ENCODE results near the gene TMEM126B.
A peak's percentile ranks its signal among the peaks of the same experiment; 100 is the strongest.
"Not testable (repeated sequence)": the region's sequence is repeated elsewhere in the genome, so short reads cannot be mapped to it uniquely, and the experiment has no call there.

Gene TMEM126B

GRCh38 chr11:85651118-85651517 is 22.7 kb downstream of the TMEM126B start:
- DNase-seq, result no peak

- DNase-seq, result no peak
Observed at GRCh38 chr11:85652786-85653447, 24.5 kb downstream of the TMEM126B start.

- DNase-seq, result not testable (repeated sequence)
Observed at GRCh38 chr11:85654343-85654742, 25.9 kb downstream of the TMEM126B start.

- no peak for DNase-seq
Observed at GRCh38 chr11:85656777-85657176, 28.4 kb downstream of the TMEM126B start.

- no peak for DNase-seq
Observed at GRCh38 chr11:85658180-85658579, 29.8 kb downstream of the TMEM126B start.

GRCh38 chr11:85661972-85662664 is 33.7 kb downstream of the TMEM126B start:
- no peak for DNase-seq

DNA sequence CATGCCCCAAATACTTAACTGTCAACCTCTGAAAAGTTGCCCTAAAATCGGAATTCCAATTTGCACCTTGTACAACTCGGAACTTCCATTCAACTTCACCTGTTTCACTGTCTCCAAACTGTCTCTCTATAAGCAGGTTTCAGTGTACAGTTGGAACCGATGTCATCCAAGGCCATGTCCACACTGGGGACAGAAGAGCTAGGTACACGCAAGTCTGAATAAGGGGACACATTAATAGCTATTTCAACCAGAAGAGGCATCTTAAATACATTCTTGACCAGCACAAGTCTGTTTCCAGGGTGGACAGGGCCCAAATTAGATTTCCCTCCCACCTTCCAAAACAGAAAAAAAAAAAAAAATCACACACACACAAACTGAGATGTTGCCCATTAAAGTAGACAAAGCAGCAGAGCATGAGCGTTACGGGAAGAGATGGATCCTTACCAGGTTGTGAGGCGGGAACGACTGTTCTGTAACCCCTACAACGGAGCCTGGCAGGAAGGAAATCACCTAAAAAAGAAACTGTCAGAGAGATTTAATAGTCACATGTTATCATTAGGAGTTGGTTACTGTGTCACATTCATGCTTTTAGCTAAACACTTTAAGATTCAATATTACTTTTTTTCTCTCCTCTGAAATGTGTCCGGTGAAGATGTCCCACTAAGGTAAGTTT is 34.8 kb downstream of the TMEM126B start:
- DNase-seq, result no peak

- peak; percentile 84 for DNase-seq
Observed at GRCh38 chr11:85663753-85664614, 35.6 kb downstream of the TMEM126B start.

DNA sequence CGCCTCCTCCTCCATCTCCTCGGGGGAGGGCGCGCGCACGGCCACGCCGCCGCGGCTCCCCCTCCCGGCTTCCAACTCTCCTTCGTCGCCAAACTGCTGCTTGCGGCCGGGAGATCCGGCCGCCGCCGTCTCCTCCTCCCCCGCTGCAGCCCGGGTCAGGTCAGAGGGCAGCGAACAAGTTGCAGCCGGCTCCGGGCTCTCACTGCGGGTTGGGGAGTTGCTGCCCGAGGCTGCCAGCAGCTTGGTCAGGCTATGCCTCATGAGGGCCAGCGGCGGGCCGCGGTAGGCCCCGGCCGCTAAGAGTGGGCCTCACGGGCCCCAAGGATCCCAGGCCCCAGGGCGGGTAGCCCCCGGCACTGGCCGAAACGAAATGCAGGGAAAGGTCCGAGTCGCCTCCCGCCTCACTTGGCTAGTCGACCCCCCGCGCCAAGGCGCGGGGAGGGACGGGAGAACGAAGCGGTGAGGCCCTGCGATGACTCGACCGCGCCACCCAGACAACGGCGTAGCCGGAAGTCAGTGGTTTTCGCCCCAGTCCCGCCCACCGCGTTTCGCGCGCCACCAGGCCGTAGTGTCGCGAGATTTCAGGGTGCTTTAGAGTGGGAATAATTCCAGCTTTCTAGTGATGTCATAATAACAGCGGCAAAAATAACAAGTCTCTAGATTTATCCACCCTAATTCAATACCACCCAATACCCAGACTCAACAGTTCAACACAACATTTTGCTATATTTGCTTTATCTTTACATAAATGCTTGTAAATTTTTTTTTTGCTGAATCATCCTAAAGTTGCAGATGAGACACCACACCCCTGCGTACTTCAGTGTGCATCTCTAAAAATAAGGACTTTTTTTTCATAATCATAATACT is 36.5 kb downstream of the TMEM126B start, which contains the start of gene CREBZF:
Gene CREBZF (minus strand): TSS at position 515 of the 867 bp plus-strand sequence. CDS start 254 bp downstream, at position 261.
- peak; percentile 87 for DNase-seq

DNA sequence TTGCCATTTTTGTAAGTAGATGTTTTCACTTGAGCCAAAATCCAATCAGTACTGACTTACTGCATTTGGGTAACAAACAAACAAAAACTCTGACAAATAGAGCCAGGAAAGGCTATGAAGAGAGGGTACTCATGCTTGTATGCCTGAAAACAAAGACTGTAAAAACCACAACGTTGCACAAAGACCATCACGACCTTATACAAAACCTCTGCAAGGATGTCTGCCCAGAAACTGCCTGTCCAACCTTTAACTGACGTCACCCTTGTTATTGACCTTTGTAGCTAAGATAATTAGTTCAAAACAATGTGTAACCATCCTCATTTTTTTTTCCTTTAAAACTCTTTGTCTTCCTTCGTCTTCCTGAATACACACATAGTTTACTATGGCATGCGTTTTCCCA is 37.3 kb downstream of the TMEM126B start:
- no peak for DNase-seq

- DNase-seq, result no peak
Observed at GRCh38 chr11:85666687-85667086, 38.3 kb downstream of the TMEM126B start.

DNA sequence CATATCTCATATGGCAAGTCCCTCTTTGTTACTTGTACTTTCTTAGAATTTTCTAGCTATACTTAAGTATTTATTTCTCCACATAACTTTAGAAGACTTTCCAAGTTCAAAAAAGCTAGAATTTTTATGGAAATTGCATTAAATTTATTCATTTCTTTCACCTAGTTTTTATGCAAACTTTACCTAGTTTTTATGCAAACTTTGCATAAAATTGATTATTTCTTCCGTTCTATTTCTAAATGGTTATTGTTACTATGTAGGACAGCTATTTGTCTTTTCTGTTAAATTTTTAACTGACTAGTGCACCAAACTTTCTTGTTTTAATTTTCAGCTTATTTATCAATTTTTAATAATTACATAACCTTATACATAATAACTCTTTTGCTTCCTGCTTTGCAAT is 39.8 kb downstream of the TMEM126B start:
- no peak for DNase-seq

- DNase-seq, result not testable (repeated sequence)
Observed at GRCh38 chr11:85670949-85671663, 42.7 kb downstream of the TMEM126B start.

DNA sequence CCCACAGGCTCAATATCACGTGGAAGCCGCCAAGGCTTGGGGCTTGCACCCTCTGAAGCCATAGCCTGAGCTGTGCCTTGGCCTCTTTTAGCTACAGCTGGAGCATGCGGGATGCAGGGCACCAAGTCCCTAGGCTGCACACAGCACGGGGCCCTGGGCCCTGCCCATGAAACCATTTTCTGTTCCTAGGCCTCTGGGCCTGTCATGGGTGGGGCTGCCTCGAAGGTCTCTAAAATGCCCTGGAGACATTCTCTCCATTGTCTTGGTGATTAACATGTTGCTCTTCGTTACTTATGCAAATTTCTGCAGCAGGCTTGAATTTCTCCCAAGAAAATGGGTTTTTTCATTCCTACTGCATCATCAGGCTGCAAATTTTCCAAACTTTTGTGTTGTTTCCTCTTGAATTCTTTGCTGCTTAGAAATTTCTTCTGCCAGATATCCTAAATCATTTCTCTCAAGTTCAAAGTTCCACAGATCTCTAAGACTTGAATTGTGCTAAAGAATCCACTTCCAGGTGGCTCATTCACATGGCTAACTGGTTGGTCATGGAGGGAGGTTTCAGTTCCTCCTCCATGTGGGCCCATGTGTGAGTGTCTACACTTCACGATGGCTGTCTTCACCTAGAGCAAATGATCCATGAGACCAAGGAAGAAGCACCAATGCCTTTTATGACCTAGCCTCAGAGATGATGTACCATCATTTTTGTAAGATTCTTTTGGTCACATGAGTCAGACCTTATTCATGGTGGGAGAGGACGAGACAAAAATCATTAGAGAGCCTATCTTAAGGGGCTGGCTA is 43.9 kb downstream of the TMEM126B start:
- DNase-seq, result no peak

- no peak for DNase-seq
Observed at GRCh38 chr11:85673393-85673792, 45.0 kb downstream of the TMEM126B start.

DNA sequence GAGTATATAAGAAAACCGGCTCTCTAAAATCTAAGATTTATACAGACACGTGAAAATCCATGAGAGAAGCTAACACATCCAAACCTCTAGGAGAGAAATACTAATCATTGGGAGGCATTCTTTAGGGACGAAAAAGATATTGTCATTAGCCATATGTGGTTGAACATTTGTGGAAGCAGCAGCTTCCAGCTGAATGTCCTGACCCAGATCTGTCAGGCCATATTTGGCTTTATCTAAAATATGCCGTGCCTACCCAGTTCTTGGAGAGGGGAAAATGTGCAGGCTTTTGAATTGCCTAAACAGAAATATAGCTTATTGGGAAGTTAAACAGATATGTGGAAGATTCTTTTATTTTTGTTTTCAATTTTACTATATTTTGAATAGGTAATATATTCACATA is 51.2 kb downstream of the TMEM126B start:
- DNase-seq, result no peak

GRCh38 chr11:85680897-85681296 is 52.5 kb downstream of the TMEM126B start:
- no peak for DNase-seq

- peak; percentile 46 for DNase-seq
Observed at GRCh38 chr11:85682330-85683305, 54.2 kb downstream of the TMEM126B start.

All from activated CD4-positive, alpha-beta T cell treated with anti-CD3 and anti-CD28 coated beads for 1 hour (primary cell).